Body of pancreas (tissue), 4 donors: Measurements from ENCODE around the gene AKAP13.

Source experiments
- POLR2A ChIP-seq, 3 donors: fragments of 450-650 bp; IDR thresholded peaks; one replicate each; pipeline ENCODE4 v1.6.1; 2016; ENCODE audit warnings: antibody characterized with exemption in 3 of 3, mild to moderate bottlenecking in 2 of 3
- TF ChIP-seq, protein P1 (sequence below), 7 experiments: fragments of 450-650 bp in 4 of 7; fragments of 200-600 bp in 3 of 7; sonication (generic) in 3 of 7; IDR thresholded peaks; one replicate each; pipeline ENCODE4 v1.5.1; 2016 to 2019; ENCODE audit warnings: antibody characterized with exemption in 7 of 7

DNA sequence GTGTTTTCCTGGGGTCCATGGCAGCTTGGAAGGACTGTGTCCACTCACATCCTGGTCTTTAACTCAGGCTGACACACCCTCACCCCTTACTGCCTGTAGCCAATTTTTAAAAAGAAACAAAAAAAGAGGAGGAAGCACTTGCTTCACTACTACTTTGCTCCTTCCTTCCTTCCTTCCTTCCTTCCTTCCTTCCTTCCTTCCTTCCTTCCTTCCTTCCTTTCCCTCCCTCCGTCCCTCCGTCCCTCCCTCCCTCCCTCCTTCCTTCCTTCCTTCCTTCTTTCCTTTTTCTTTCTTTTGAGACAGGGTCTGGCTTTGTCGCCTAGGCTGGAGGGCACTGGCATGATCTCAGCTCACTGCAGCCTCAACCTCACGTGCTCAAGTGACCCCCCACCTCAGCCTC, 25.5 kb upstream of the AKAP13 start:
- TF ChIP-seq, protein P1, sequence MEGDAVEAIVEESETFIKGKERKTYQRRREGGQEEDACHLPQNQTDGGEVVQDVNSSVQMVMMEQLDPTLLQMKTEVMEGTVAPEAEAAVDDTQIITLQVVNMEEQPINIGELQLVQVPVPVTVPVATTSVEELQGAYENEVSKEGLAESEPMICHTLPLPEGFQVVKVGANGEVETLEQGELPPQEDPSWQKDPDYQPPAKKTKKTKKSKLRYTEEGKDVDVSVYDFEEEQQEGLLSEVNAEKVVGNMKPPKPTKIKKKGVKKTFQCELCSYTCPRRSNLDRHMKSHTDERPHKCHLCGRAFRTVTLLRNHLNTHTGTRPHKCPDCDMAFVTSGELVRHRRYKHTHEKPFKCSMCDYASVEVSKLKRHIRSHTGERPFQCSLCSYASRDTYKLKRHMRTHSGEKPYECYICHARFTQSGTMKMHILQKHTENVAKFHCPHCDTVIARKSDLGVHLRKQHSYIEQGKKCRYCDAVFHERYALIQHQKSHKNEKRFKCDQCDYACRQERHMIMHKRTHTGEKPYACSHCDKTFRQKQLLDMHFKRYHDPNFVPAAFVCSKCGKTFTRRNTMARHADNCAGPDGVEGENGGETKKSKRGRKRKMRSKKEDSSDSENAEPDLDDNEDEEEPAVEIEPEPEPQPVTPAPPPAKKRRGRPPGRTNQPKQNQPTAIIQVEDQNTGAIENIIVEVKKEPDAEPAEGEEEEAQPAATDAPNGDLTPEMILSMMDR (IDR thresholded peaks at IDR 0.05), result no peak
- TF ChIP-seq POLR2A (IDR thresholded peaks at IDR 0.05), result no peak
